Astrocyte of the spinal cord (primary cell): Measurements from ENCODE around the gene KIF26A.

Experiments
- DNase-seq: peaks from one replicate; pipeline ENCODE4 v3.0.0; 2011; ENCODE audit warnings: low read depth, low spot score
- H3K4me3 ChIP-seq: 2 replicates; pipeline ENCODE4 v1.5.1; 2011; ENCODE audit warnings: low read depth, mild to moderate bottlenecking, low read length, moderate library complexity
- CTCF ChIP-seq: IDR thresholded peaks from 2 replicates; pipeline ENCODE4 v1.5.1; 2012; ENCODE audit warnings: low read depth, mild to moderate bottlenecking, low read length, inconsistent platforms
- in situ Hi-C: cut with HindIII; loops from 2 replicates; pipeline ENCODE4 v1.10.0; 2017; ENCODE audit warnings: low sequenced_read_pairs

Gene KIF26A

GRCh38 chr14:104201063-104201462 is 62.7 kb downstream of the KIF26A start:
- DNase-seq = no peak
- in situ Hi-C loops = no loop called here
- no peak overlapping the region for H3K4me3 ChIP-seq
- no peak for TF ChIP-seq CTCF

GRCh38 chr14:104201496-104201895 is 63.1 kb downstream of the KIF26A start:
- no peak for TF ChIP-seq CTCF
- H3K4me3 ChIP-seq = no peak overlapping the region
- in situ Hi-C loops = no loop called here
- no peak for DNase-seq

- H3K4me3 ChIP-seq = no peak overlapping the region
- no peak for DNase-seq
- TF ChIP-seq CTCF = no peak
- in situ Hi-C loops = no loop called here
Observed at GRCh38 chr14:104202259-104203070, 64.1 kb downstream of the KIF26A start.

GRCh38 chr14:104203071-104203425 is 64.7 kb downstream of the KIF26A start:
- no peak for DNase-seq
- no peak for TF ChIP-seq CTCF
- no peak overlapping the region for H3K4me3 ChIP-seq
- in situ Hi-C loops = no loop called here

- DNase-seq = no peak
- no peak overlapping the region for H3K4me3 ChIP-seq
- no peak for TF ChIP-seq CTCF
- in situ Hi-C loops = no loop called here
Observed at GRCh38 chr14:104204660-104205149, 66.3 kb downstream of the KIF26A start.

- in situ Hi-C loops = no loop called here
- no peak overlapping the region for H3K4me3 ChIP-seq
- no peak for DNase-seq
- TF ChIP-seq CTCF = no peak
Observed at GRCh38 chr14:104205781-104206180, 67.4 kb downstream of the KIF26A start.
